OCI-LY1 (cell line): ENCODE data around the gene DNAH14.

ENCODE experiments used
- CTCF ChIP-seq: fragments of 200-600 bp; sonication (generic), shearing (Covaris generic); IDR thresholded peaks from 2 replicates; pipeline ENCODE4 v1.5.1; 2017; ENCODE audit warnings: mild to moderate bottlenecking, antibody characterized with exemption, low read length, moderate library complexity, mixed read lengths
- EZH2 ChIP-seq: fragments of 200-600 bp; sonication (generic), shearing (Covaris generic); IDR thresholded peaks from 2 replicates; pipeline ENCODE4 v1.8.0; 2017; ENCODE audit warnings: borderline replicate concordance, mixed run types, mild to moderate bottlenecking, antibody characterized with exemption, low read length, moderate library complexity, mixed read lengths

GRCh38 chr1:225304996-225305395 lies 375.5 kb downstream of the DNAH14 start:
- TF ChIP-seq CTCF (no peak), EZH2 (no peak)
